NT2/D1 (cell line): ENCODE results near the gene PLCB4.

Experiments
- DNase-seq: peaks from one replicate; pipeline ENCODE4 v3.0.0-alpha.2; 2011; ENCODE audit warnings: low read depth, low spot score
- H3K27me3 ChIP-seq: 2 replicates; pipeline ENCODE4 v1.6.0; 2011; ENCODE audit warnings: mild to moderate bottlenecking; ENCODE audit not compliant: insufficient read length, insufficient read depth
- H3K36me3 ChIP-seq: 2 replicates; pipeline ENCODE4 v1.6.1; 2011; ENCODE audit warnings: mild to moderate bottlenecking, low read length, mixed read lengths; ENCODE audit not compliant: insufficient read depth, insufficient read length
- H3K4me1 ChIP-seq: 2 replicates; pipeline ENCODE4 v1.5.1; 2011; ENCODE audit not compliant: insufficient read depth, insufficient read length
- H3K4me3 ChIP-seq: 2 replicates; pipeline ENCODE4 v1.5.1; 2011; ENCODE audit warnings: low read depth; ENCODE audit not compliant: insufficient read length
- H3K9ac ChIP-seq: 2 replicates; pipeline ENCODE4 v1.6.0; 2011; ENCODE audit warnings: low read depth; ENCODE audit not compliant: insufficient read length
- H3K9me3 ChIP-seq: 2 replicates; pipeline ENCODE4 v1.5.1; 2011; ENCODE audit warnings: mild to moderate bottlenecking, low read length; ENCODE audit not compliant: insufficient read depth
- SUZ12 ChIP-seq: IDR thresholded peaks from 2 replicates; pipeline ENCODE4 v1.6.1; 2011; ENCODE audit not compliant: insufficient read length, insufficient read depth; ENCODE audit errors: extremely low read depth
- YY1 ChIP-seq: IDR thresholded peaks from 2 replicates; pipeline ENCODE4 v1.6.1; 2011; ENCODE audit not compliant: insufficient read length, insufficient read depth
- ZNF274 ChIP-seq: IDR thresholded peaks from 2 replicates; pipeline ENCODE4 v1.6.1; 2011; ENCODE audit warnings: mild to moderate bottlenecking, low read depth, low read length

PLCB4 gene

GRCh38 chr20:9490631-9491030 lies 421.7 kb downstream of the PLCB4 start:
- Histone ChIP-seq H3K36me3 (no peaks in the 10 kb centered on the region), H3K4me3 (no peak overlapping the region), H3K9me3 (no peaks in the 10 kb centered on the region), H3K4me1 (no peaks in the 10 kb centered on the region), H3K27me3 (no peaks in the 10 kb centered on the region), H3K9ac (no peak overlapping the region)
- TF ChIP-seq YY1: no peak
- no peak for TF ChIP-seq SUZ12
- no peak for TF ChIP-seq ZNF274
- DNase-seq: no peak

- no peaks in the 10 kb centered on the region for H3K4me1 ChIP-seq
- H3K9me3 ChIP-seq: no peaks in the 10 kb centered on the region
- no peaks in the 10 kb centered on the region for H3K36me3 ChIP-seq
- H3K9ac ChIP-seq: no peak overlapping the region
- H3K4me3 ChIP-seq: no peak overlapping the region
- no peaks in the 10 kb centered on the region for H3K27me3 ChIP-seq
- TF ChIP-seq YY1: no peak
- no peak for TF ChIP-seq SUZ12
- no peak for TF ChIP-seq ZNF274
- no peak for DNase-seq
These were observed 422.4 kb downstream of the PLCB4 start for GRCh38 chr20:9491324-9491723.

- no peak for DNase-seq
- H3K9ac ChIP-seq: no peak overlapping the region
- H3K27me3 ChIP-seq: no peaks in the 10 kb centered on the region
- TF ChIP-seq SUZ12: no peak
- no peak for TF ChIP-seq ZNF274
- TF ChIP-seq YY1: no peak
- H3K4me1 ChIP-seq: no peaks in the 10 kb centered on the region
- no peak overlapping the region for H3K4me3 ChIP-seq
- no peaks in the 10 kb centered on the region for H3K36me3 ChIP-seq
- H3K9me3 ChIP-seq: no peaks in the 10 kb centered on the region
These were observed 423.2 kb downstream of the PLCB4 start for GRCh38 chr20:9492067-9492466.

- DNase-seq: no peak
- H3K9me3 ChIP-seq: no peaks in the 10 kb centered on the region
- H3K27me3 ChIP-seq: no peaks in the 10 kb centered on the region
- no peak for TF ChIP-seq ZNF274
- TF ChIP-seq SUZ12: no peak
- TF ChIP-seq YY1: no peak
- H3K36me3 ChIP-seq: no peaks in the 10 kb centered on the region
- H3K4me1 ChIP-seq: no peaks in the 10 kb centered on the region
- H3K4me3 ChIP-seq: no peak overlapping the region
- no peak overlapping the region for H3K9ac ChIP-seq
These were observed 424.9 kb downstream of the PLCB4 start for GRCh38 chr20:9493803-9494202.

GRCh38 chr20:9495701-9496100 lies 426.8 kb downstream of the PLCB4 start:
- Histone ChIP-seq H3K27me3 (no peaks in the 10 kb centered on the region), H3K4me3 (no peak overlapping the region), H3K36me3 (no peaks in the 10 kb centered on the region), H3K9me3 (no peaks in the 10 kb centered on the region), H3K4me1 (no peaks in the 10 kb centered on the region), H3K9ac (no peak overlapping the region)
- TF ChIP-seq SUZ12: no peak
- no peak for TF ChIP-seq ZNF274
- TF ChIP-seq YY1: no peak
- DNase-seq: no peak

- TF ChIP-seq SUZ12: no peak
- TF ChIP-seq ZNF274: no peak
- TF ChIP-seq YY1: no peak
- no peaks in the 10 kb centered on the region for H3K36me3 ChIP-seq
- no peak overlapping the region for H3K9ac ChIP-seq
- DNase-seq: no peak
- no peak overlapping the region for H3K4me3 ChIP-seq
- H3K27me3 ChIP-seq: no peaks in the 10 kb centered on the region
- H3K4me1 ChIP-seq: no peaks in the 10 kb centered on the region
- H3K9me3 ChIP-seq: no peaks in the 10 kb centered on the region
These were observed 427.3 kb downstream of the PLCB4 start for GRCh38 chr20:9496155-9496554.

GRCh38 chr20:9498322-9498721 lies 429.4 kb downstream of the PLCB4 start:
- Histone ChIP-seq H3K9me3 (no peaks in the 10 kb centered on the region), H3K27me3 (no peaks in the 10 kb centered on the region), H3K4me1 (no peaks in the 10 kb centered on the region), H3K36me3 (no peaks in the 10 kb centered on the region), H3K9ac (no peak overlapping the region), H3K4me3 (no peak overlapping the region)
- TF ChIP-seq YY1 (no peak), ZNF274 (no peak), SUZ12 (no peak)
- no peak for DNase-seq
